OCI-LY3 (cell line): ENCODE results near the gene PKIG.

Source experiments
- CTCF ChIP-seq: fragments of 200-600, 300-600 bp; sonication (generic); IDR thresholded peaks from 2 replicates; pipeline ENCODE4 v1.5.1; 2014; ENCODE audit warnings: antibody characterized with exemption, low read length, low read depth
- EZH2phosphoT487 ChIP-seq: fragments of 200-600 bp; shearing (Covaris generic); IDR thresholded peaks from 2 replicates; pipeline ENCODE4 v1.6.1; 2018; ENCODE audit warnings: antibody characterized with exemption, mixed run types, low read depth

GRCh38 chr20:44601236-44601671 lies 18.9 kb downstream of the PKIG start:
- no peak for TF ChIP-seq CTCF
- TF ChIP-seq EZH2phosphoT487, result no peak
